Loucy (cell line): ENCODE data around the gene OR10G8.
A peak's percentile ranks its signal among the peaks of the same experiment; 100 is the strongest.

Source experiments
- H2AFZ ChIP-seq: fragments of 200-600 bp; sonication (generic); 2 replicates; pipeline ENCODE4 v1.6.0; 2016; ENCODE audit warnings: antibody characterized with exemption, mild to moderate bottlenecking, low read length, moderate library complexity
- H3F3A ChIP-seq: fragments of 200-600 bp; 2 replicates; pipeline ENCODE4 v1.6.0; 2016; ENCODE audit warnings: antibody characterized with exemption, low read depth, mild to moderate bottlenecking
- H3K27me3 ChIP-seq: fragments of 200-600 bp; sonication (generic); 2 replicates; pipeline ENCODE4 v1.6.1; 2014; ENCODE audit warnings: low read length, mild to moderate bottlenecking; ENCODE audit not compliant: insufficient read depth, poor library complexity, severe bottlenecking
- H3K36me3 ChIP-seq: fragments of 200-600 bp; sonication (generic); 2 replicates; pipeline ENCODE4 v1.6.1; 2016; ENCODE audit warnings: low read length; ENCODE audit not compliant: insufficient read depth
- H3K4me1 ChIP-seq: fragments of 200-600 bp; sonication (generic); 2 replicates; pipeline ENCODE4 v1.5.1; 2014; ENCODE audit warnings: low read length, mild to moderate bottlenecking; ENCODE audit not compliant: insufficient read depth, poor library complexity, severe bottlenecking
- H3K4me2 ChIP-seq: fragments of 200-600 bp; sonication (generic); 2 replicates; pipeline ENCODE4 v1.6.0; 2014; ENCODE audit warnings: antibody characterized with exemption, low read length, low read depth, mild to moderate bottlenecking; ENCODE audit not compliant: poor library complexity, severe bottlenecking
- H3K4me3 ChIP-seq: fragments of 200-600 bp; sonication (generic); 2 replicates; pipeline ENCODE4 v1.5.1; 2014; ENCODE audit warnings: low read length, mild to moderate bottlenecking, mixed read lengths; ENCODE audit not compliant: poor library complexity, severe bottlenecking
- H3K79me2 ChIP-seq: fragments of 200-600 bp; sonication (generic); 2 replicates; pipeline ENCODE4 v1.6.1; 2014; ENCODE audit warnings: low read length; ENCODE audit not compliant: insufficient read depth
- H3K9ac ChIP-seq: fragments of 200-600 bp; sonication (generic); 2 replicates; pipeline ENCODE4 v1.6.0; 2014; ENCODE audit warnings: mild to moderate bottlenecking, low read depth, low read length, moderate library complexity; ENCODE audit not compliant: poor library complexity, severe bottlenecking
- H3K9me2 ChIP-seq: fragments of 200-600 bp; sonication (generic); replicated peaks from 2 replicates; pipeline ENCODE4 v1.6.1; 2016; ENCODE audit warnings: low read depth, low read length, mixed read lengths
- H3K9me3 ChIP-seq: fragments of 200-600 bp; sonication (generic); 2 replicates; pipeline ENCODE4 v1.6.1; 2014; ENCODE audit warnings: mild to moderate bottlenecking, antibody characterized with exemption, low read length, low read depth; ENCODE audit not compliant: insufficient read depth
- H4K20me1 ChIP-seq: fragments of 200-600 bp; sonication (generic); 2 replicates; pipeline ENCODE4 v1.6.0; 2014; ENCODE audit warnings: antibody characterized with exemption, low read length, mild to moderate bottlenecking; ENCODE audit not compliant: insufficient read depth, poor library complexity, severe bottlenecking
- EZH2phosphoT487 ChIP-seq: fragments of 200-600 bp; IDR thresholded peaks from 2 replicates; pipeline ENCODE4 v1.6.1; 2018; ENCODE audit warnings: antibody characterized with exemption, mild to moderate bottlenecking, moderate library complexity, borderline replicate concordance
- TF ChIP-seq, protein P1 (sequence below): fragments of 200-600 bp; sonication (generic); conservative IDR thresholded peaks from 2 replicates; pipeline ENCODE4 v1.5.1; 2014; ENCODE audit warnings: mild to moderate bottlenecking, antibody characterized with exemption, low read length

OR10G8 gene

DNA sequence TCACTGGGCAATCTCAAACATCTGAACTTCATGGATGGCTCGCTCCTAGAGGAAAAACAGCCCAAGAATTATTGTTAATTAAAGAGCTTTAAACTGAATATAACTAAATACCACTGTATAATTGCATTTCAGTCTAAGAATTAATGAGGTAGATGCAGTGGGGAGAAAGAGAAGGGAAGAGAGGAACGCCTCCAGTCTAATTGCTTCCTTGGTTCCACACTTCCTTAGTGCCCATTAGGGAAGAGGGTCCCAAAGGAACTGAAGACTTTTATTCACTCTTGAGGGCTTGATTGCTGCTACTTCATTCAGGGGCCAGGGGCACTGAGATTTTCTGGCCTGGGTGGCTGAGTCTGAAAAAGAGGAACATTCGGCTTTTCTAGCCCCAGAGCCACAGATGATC is 26.4 kb downstream of the OR10G8 start:
- no peak overlapping the region for H3K4me2 ChIP-seq
- H3K36me3 ChIP-seq, result no peaks in the 10 kb centered on the region
- H3F3A ChIP-seq, result no peaks in the 10 kb centered on the region
- no peak overlapping the region for H3K9ac ChIP-seq
- H3K79me2 ChIP-seq, result no peaks in the 10 kb centered on the region
- no peak for TF ChIP-seq EZH2phosphoT487
- TF ChIP-seq, protein P1, sequence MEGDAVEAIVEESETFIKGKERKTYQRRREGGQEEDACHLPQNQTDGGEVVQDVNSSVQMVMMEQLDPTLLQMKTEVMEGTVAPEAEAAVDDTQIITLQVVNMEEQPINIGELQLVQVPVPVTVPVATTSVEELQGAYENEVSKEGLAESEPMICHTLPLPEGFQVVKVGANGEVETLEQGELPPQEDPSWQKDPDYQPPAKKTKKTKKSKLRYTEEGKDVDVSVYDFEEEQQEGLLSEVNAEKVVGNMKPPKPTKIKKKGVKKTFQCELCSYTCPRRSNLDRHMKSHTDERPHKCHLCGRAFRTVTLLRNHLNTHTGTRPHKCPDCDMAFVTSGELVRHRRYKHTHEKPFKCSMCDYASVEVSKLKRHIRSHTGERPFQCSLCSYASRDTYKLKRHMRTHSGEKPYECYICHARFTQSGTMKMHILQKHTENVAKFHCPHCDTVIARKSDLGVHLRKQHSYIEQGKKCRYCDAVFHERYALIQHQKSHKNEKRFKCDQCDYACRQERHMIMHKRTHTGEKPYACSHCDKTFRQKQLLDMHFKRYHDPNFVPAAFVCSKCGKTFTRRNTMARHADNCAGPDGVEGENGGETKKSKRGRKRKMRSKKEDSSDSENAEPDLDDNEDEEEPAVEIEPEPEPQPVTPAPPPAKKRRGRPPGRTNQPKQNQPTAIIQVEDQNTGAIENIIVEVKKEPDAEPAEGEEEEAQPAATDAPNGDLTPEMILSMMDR, result no peak
- no peaks in the 10 kb centered on the region for H4K20me1 ChIP-seq
- H3K4me1 ChIP-seq, result no peaks in the 10 kb centered on the region
- H3K9me2 ChIP-seq, result no peaks in the 10 kb centered on the region
- no peak overlapping the region for H2AFZ ChIP-seq
- no peak overlapping the region for H3K4me3 ChIP-seq
- H3K27me3 ChIP-seq, result no peaks in the 10 kb centered on the region
- no peaks in the 10 kb centered on the region for H3K9me3 ChIP-seq

DNA sequence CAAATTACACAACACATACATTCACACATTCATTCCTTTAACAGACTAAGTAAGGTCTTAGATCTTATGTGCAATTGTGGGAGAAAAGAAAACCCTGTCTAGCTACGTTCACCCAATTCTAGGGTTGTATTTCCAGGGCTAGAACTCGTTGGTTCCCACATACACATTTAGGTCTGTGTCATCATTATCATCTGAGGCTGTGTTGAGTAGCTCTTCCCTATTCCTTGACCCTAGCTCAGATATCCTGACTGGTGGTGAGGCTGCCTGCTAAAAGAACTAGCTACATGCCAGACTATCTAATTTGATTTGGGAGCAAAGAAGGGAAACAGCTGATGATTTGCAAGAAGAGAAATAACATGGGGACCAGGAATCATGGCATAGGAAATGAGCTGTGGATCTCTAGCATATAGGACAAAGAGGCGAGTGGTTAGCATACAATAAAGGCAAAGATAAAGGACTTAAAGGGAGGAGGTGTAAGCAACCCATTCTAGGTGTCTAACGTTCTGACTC is 42.1 kb downstream of the OR10G8 start:
- Histone ChIP-seq H3K9me2 (no peaks in the 10 kb centered on the region), H3K4me2 (no peak overlapping the region), H4K20me1 (no peaks in the 10 kb centered on the region), H2AFZ (0 out of 2 replicates have a peak overlapping the region, but pooled peaks have one; percentile 18), H3K4me1 (no peaks in the 10 kb centered on the region), H3K9me3 (no peaks in the 10 kb centered on the region), H3K27me3 (no peaks in the 10 kb centered on the region), H3K79me2 (no peaks in the 10 kb centered on the region), H3K9ac (no peak overlapping the region), H3F3A (no peaks in the 10 kb centered on the region), H3K36me3 (no peaks in the 10 kb centered on the region), H3K4me3 (no peak overlapping the region)
- TF ChIP-seq EZH2phosphoT487, result no peak
- TF ChIP-seq, protein P1, result no peak

DNA sequence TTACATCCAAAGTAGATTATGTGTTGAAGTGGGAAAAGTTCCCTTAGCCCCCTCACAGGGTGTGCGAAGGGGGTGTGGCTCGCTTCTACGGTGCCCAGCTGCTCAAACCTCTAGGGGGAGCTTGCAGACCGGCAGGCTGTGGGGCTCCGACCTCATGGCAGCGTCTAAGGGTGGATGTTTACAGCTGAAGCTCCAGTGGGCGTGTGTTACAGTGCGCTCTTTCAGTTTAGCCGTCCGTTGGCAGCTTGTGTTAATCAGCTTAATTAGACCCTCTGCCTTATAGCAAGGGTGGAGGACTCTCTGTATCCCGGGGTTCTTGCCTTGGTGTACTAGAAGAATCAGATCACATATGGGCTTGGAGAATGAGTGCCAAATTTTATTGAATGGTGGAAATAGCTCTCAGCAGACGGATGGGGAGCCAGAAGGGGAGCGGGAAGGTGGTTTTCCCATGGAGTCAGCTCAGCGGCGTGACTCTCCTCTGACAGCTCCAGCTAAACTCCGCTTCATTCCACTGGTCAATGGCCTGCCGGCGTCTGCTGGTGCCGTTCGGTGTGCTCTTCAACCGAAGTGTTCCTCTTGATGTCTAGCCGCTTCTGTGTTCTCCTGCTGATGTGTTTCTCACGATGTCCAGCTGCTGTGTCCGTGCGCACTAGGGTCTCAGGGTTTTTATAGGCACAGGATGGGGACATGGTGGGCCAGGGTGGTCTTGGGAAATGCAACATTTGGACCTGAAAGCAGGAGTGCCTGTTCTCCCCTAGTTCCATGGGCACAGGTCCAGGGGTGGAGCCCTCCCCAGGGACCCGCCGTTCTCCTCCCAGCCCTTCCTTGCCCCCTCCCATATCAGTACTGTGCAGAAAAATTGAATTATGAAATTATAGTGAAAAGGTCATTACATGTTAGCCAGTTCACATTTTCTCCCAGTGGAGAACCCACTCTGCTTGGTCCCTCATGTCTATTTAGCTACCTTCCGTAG is 43.1 kb downstream of the OR10G8 start:
- Histone ChIP-seq H4K20me1 (no peaks in the 10 kb centered on the region), H2AFZ (peak overlapping the region; percentile 76), H3K9ac (no peak overlapping the region), H3K9me3 (no peaks in the 10 kb centered on the region), H3K79me2 (no peaks in the 10 kb centered on the region), H3K27me3 (no peaks in the 10 kb centered on the region), H3F3A (no peaks in the 10 kb centered on the region), H3K9me2 (no peaks in the 10 kb centered on the region), H3K4me1 (no peaks in the 10 kb centered on the region), H3K36me3 (no peaks in the 10 kb centered on the region), H3K4me3 (peak overlapping the region; percentile 54), H3K4me2 (peak overlapping the region; percentile 56)
- TF ChIP-seq, protein P1, result peak; percentile 87
- TF ChIP-seq EZH2phosphoT487, result no peak
